ENCODE results near the gene ACOX1.

The ACOX1 gene

DNA sequence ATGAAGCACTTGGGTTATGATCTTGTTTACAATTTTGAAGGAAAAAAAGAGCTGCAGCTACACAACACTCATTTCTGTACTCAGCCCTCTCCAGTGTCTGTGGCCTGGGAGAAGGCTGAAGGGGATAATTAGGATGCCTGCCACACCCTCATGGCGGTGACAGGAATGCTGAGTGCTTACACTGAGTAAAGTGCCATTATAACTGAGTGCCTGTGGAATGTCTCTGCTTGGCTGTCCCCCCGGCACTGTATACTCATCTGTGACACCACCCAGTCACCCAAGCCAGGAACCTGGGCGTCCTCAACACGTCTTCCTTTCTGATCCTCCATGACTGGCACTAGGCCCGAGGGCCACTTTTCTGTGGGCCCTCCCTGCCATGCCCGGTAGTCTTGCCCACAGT is 70.8 kb downstream of the ACOX1 start:
- POLR2A ChIA-PET (ENCODE audit: low non-redundant PET), result no interaction called here
- no peak for DNase-seq (ENCODE audit: low spot score)
- peak overlapping the region; percentile 95 for H3K27ac ChIP-seq
- CTCF ChIA-PET, result interaction anchor here (0.6 to 0.8 kb wide), 5 partner anchors 12 to 112 kb away, joined by 3 to 5 read pairs (median 3); partner anchors contain the start of gene TRIM65
- TF ChIP-seq, protein P1, sequence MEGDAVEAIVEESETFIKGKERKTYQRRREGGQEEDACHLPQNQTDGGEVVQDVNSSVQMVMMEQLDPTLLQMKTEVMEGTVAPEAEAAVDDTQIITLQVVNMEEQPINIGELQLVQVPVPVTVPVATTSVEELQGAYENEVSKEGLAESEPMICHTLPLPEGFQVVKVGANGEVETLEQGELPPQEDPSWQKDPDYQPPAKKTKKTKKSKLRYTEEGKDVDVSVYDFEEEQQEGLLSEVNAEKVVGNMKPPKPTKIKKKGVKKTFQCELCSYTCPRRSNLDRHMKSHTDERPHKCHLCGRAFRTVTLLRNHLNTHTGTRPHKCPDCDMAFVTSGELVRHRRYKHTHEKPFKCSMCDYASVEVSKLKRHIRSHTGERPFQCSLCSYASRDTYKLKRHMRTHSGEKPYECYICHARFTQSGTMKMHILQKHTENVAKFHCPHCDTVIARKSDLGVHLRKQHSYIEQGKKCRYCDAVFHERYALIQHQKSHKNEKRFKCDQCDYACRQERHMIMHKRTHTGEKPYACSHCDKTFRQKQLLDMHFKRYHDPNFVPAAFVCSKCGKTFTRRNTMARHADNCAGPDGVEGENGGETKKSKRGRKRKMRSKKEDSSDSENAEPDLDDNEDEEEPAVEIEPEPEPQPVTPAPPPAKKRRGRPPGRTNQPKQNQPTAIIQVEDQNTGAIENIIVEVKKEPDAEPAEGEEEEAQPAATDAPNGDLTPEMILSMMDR (conservative IDR thresholded peaks at IDR 0.05; ENCODE audit: low read depth), result no peak

- TF ChIP-seq, protein P1 (conservative IDR thresholded peaks at IDR 0.05; ENCODE audit: low read depth), result no peak
- CTCF ChIA-PET, result interaction anchor here (0.6 to 1.6 kb wide), 9 partner anchors 10 to 373 kb away, joined by 3 to 6 read pairs (median 3); partner anchors contain the start of gene TRIM65
- peak overlapping the region; percentile 95 for H3K27ac ChIP-seq
- POLR2A ChIA-PET (ENCODE audit: low non-redundant PET), result no interaction called here
- DNase-seq (ENCODE audit: low spot score), result no peak
These were observed 72.7 kb downstream of the ACOX1 start for GRCh38 chr17:75906143-75906884.

DNA sequence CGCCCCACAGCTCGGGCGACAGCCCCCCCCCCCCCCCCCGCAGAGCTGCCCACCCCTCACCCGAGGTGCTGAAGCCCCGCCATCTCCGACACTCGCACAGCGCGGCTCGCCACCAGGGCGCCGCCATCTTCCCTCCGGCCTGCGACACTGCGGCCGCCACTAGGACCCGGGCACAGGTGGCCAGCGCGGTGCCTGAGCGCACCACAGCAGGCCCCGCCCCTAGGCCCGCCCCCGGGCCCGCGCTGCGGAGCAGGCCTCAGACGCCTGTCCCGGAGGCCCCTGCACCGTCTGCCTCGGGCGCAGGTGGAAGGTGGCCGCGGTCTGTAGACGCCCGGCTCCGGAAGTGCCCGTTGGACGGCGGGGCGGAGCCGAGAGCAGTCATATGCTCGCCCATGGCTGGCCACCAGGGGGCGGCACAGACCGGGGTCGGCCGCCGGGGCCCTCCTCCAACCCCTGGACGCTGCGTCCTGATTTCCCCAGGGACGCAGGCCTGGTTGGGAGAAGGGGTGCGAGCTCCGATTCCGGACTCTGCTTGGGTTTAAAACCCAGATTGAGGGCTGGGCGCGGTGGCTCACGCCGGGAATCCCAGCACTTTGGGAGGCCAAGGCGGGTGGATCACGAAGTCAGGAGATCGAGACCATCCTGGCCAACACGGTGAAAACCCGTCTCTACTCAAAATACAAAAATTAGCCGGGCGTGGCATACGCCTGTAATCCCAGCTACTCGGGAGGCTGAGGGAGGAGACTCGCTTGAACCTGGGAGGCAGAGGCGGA is 74.0 kb downstream of the ACOX1 start, which contains the start of gene MRPL38:
Gene MRPL38 (minus strand): TSS at position 136 of the 773 bp plus-strand sequence. CDS start 9 bp downstream, at position 127.
- DNase-seq (ENCODE audit: low spot score), result peak; percentile 95
- POLR2A ChIA-PET (ENCODE audit: low non-redundant PET), result no interaction called here
- H3K27ac ChIP-seq, result peak within 1 kb of the TSS; percentile 95
- TF ChIP-seq, protein P1 (conservative IDR thresholded peaks at IDR 0.05; ENCODE audit: low read depth), result peak; percentile 97
- CTCF ChIA-PET, result interaction anchor here (0.5 to 1.6 kb wide), 15 partner anchors 8 to 767 kb away, joined by 3 to 6 read pairs (median 4); partner anchors contain the start of genes CDK3 and TRIM65

DNA sequence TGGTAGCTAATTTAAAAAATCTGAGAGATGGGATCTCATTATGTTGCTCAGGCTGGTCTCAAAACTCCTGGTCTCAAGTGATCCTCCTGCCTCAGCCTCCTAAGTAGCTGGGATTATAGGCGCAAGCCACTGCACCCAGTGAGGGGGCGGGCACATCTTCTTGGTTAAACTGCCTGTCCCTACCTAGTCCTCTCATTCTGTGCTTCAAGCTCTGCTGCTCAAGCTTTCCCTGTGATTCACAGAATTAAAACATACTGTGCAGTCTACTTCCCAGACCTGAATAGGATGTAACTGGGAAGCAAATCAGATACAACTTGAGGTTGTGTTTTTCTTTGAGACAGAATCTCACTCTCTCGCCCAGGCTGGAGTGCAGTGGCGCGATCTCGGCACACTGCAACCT is 76.6 kb downstream of the ACOX1 start:
- DNase-seq (ENCODE audit: low spot score), result no peak
- TF ChIP-seq, protein P1 (conservative IDR thresholded peaks at IDR 0.05; ENCODE audit: low read depth), result no peak
- ChIA-PET POLR2A (ENCODE audit: low non-redundant PET) (interaction anchor here (0.6 kb wide), 1 partner anchor 30 kb away, joined by 3 read pairs; no protein-coding TSS in a partner anchor), CTCF (interaction anchor here (0.5 to 0.8 kb wide), 3 partner anchors 24 to 95 kb away, joined by 3 to 4 read pairs (median 4); partner anchors contain the start of gene TRIM47)
- peak overlapping the region; percentile 91 for H3K27ac ChIP-seq

GRCh38 chr17:75901727-75902126 is 77.2 kb downstream of the ACOX1 start:
- TF ChIP-seq, protein P1 (conservative IDR thresholded peaks at IDR 0.05; ENCODE audit: low read depth), result no peak
- ChIA-PET CTCF (interaction anchor here (0.8 kb wide), 1 partner anchor 24 kb away, joined by 4 read pairs; the partner anchor contains the start of gene TRIM47), POLR2A (ENCODE audit: low non-redundant PET) (interaction anchor here (0.6 kb wide), 1 partner anchor 79 kb away, joined by 3 read pairs; no protein-coding TSS in a partner anchor)
- DNase-seq (ENCODE audit: low spot score), result no peak
- H3K27ac ChIP-seq, result peak overlapping the region; percentile 91

Data from RWPE1 (cell line).